Body of pancreas (tissue), 4 donors: Measurements from ENCODE around the gene POM121L2.

Experiments
- POLR2A ChIP-seq, 3 donors: fragments of 450-650 bp; IDR thresholded peaks; one replicate each; pipeline ENCODE4 v1.6.1; 2016; ENCODE audit warnings: antibody characterized with exemption in 3 of 3, mild to moderate bottlenecking in 2 of 3
- TF ChIP-seq, protein P1 (sequence below), 7 experiments: fragments of 450-650 bp in 4 of 7; fragments of 200-600 bp in 3 of 7; sonication (generic) in 3 of 7; IDR thresholded peaks; one replicate each; pipeline ENCODE4 v1.5.1; 2016 to 2019; ENCODE audit warnings: antibody characterized with exemption in 7 of 7

DNA sequence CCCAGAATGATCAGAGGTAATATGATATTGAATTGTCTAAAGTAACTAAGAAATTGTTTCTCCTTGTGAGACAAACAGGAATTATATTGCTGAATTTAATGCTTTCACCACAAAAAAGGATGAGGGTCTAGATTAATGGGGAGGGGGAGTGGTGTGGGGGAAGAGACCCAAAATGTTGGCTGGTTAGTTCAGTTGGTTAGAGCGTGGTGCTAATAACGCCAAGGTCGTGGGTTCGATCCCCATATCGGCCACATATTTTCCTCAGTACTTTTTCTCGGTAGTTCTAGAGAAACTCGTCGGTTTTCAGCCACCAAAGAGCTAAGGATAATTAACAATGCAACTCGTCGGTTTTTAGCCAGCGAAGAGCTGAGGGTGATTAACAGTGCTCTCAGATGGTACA, 38.3 kb downstream of the POM121L2 start:
- TF ChIP-seq, protein P1, sequence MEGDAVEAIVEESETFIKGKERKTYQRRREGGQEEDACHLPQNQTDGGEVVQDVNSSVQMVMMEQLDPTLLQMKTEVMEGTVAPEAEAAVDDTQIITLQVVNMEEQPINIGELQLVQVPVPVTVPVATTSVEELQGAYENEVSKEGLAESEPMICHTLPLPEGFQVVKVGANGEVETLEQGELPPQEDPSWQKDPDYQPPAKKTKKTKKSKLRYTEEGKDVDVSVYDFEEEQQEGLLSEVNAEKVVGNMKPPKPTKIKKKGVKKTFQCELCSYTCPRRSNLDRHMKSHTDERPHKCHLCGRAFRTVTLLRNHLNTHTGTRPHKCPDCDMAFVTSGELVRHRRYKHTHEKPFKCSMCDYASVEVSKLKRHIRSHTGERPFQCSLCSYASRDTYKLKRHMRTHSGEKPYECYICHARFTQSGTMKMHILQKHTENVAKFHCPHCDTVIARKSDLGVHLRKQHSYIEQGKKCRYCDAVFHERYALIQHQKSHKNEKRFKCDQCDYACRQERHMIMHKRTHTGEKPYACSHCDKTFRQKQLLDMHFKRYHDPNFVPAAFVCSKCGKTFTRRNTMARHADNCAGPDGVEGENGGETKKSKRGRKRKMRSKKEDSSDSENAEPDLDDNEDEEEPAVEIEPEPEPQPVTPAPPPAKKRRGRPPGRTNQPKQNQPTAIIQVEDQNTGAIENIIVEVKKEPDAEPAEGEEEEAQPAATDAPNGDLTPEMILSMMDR (IDR thresholded peaks at IDR 0.05): no peak
- no peak for TF ChIP-seq POLR2A (IDR thresholded peaks at IDR 0.05)
